HT1080 (cell line): ENCODE measurements around the gene MEI1. TPM values are rescaled to one million over a fixed set of nuclear protein-coding genes. Genes with fewer than 3 reads are reported as not detected.

Source experiments
- DNase-seq: peaks from one replicate; pipeline ENCODE4 v3.0.0-alpha.2; 2015; ENCODE audit warnings: low read depth
- total RNA-seq: library from RNA; depleted of rRNA; stranded (reverse); fragments of >200 nt; shearing (Covaris generic); gene quantifications from 2 replicates; pipeline ENCODE4 v1.2.3, GENCODE V29; 2014

The MEI1 gene
- total RNA-seq, 1 experiment from 2014 or later: 1.4 TPM

DNA sequence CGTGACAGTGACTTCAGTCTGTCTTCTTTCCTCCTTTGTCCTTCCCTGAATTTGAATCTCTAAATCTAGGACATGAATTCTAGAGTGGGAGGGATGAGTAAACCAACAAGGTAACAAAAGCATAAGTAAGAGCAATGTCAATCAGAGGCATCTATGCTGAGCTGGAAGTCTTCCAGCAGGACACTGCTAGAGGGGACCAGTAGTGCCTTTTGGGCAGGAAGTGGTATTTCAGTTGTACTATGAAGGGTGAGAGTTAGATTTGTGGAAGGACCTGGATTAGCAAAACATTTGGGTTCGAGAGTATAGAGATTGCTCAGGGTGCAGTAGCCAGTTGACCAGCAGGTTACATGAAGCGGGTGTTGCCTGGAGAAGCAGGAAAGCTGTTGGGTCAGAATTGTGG, 40.3 kb downstream of the MEI1 start:
- no peak for DNase-seq

DNA sequence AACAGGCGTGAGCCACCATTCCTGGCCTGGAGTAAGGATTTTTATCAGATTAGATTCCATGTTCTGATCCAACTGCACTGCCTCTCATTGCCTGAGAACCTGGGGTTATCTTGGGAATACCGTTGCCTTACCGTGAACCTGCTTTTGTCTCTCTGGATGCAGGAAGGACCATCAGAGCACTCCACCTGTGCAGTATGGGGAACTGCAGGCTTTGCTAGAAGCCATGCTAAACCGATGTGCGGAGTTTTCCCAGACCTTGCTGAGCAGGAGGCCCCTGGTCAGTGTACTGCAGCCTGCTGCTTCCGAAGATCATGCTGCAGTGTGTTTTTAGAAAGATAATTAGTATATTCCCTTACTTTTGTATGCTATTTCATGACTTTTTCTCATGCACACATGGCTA, 43.6 kb downstream of the MEI1 start:
- DNase-seq: no peak

DNA sequence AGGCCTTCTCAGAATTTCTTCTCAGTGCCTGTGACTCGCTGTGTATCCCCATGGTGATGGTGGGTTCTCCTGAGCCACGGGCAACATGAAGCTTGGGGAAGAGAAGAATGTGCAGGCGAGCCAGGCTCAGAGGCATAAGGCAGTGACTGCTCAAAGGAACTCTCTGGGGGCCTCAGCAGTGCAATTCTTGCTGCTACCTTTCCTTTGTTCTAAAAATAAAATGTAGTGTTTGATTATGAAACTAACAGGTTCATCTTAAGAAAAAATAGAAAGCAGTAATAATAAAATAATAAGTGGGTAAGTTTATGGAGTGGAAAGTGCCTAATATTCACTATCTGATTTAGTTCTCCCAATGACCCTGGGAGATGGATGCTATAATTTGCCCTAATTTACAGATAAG, 46.7 kb downstream of the MEI1 start:
- DNase-seq: no peak

GRCh38 chr22:41746567-41747400, 47.5 kb downstream of the MEI1 start:
- peak; percentile 92 for DNase-seq

DNA sequence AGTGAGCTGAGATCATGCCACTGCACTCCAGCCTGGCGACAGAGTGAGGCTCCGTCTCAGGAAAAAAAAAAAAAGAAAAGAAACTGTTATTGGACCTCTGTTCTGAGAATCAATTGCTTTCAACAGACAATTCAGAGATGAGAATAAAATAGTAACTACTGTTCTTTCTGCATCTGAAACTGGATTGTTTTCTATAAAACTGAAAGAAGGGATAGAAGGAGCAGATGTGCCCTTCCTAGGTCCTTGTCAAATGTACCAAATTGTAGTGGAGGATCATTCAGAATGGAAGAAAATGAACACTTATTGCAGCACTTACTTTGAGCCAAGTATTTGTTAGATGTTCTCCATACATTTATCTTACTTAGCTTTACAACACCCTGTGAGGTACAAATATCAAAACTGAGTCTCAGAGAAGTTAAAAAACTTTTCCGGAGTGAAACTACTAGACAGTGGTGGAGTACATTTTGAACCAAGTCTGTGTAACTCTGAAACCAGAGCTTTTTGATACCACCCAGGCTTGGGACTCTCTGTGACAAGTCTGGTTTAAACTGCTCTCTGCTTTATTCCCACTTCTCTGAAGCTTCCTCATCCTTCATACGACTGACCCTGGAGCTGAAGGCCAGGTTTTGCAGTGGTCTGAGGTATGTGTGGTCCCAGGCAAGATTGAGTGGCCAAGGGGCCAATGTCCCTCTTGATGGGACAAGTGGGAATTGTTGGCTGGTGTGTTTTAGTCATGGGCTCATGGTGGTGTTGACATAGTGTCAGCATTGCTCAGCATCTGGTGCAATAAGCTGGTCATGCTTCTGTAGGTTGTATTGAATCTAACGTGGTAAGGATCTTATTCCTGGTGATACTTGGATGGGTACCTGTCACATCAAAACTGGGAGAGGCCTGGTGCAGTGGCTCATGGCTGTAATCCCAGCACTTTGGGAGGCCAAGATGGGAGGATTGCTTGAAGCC, 53.0 kb downstream of the MEI1 start:
- DNase-seq: no peak

- no peak for DNase-seq
Measured at GRCh38 chr22:41753984-41754383, 54.7 kb downstream of the MEI1 start.

GRCh38 chr22:41757502-41757901, 58.2 kb downstream of the MEI1 start:
- peak; percentile 13 for DNase-seq

GRCh38 chr22:41758231-41758630, 58.9 kb downstream of the MEI1 start:
- DNase-seq: no peak

DNA sequence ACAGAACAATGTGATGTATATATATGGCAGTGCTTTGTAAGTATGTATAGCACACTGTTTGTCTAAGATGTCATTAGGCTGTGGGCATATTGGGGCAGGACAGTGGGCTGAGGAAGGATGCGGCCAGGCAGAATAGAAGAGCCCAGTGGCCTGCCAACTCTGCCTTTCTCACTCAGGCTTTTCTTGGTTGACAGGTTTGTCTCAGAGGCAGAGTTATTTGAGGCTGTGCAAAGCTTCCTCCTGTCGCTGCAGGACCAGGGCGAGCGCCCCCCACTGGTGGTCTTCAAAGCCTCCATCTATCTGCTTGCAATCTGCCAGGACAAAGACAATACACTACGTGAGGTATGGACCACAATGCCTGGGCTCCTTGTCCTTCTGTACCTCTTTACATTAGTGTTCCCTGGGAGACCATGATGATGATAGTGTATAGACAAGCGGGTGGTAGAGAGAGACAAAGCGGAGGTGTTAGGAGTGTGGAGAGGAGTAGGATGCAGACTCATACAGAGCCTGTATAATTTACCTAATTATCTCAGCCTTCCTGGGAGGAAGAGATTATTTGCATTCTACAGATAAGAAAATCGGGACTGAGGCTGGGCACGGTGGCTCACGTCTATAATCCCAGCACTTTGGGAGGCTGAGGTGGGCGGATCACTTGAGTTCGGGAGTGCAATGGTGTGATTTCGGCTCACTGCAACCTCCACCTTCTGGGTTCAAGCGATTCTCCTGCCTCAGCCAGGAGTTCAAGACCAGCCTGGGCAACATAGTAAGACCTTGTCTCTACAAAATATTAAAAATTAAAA, 63.9 kb downstream of the MEI1 start:
- peak; percentile 12 for DNase-seq

DNA sequence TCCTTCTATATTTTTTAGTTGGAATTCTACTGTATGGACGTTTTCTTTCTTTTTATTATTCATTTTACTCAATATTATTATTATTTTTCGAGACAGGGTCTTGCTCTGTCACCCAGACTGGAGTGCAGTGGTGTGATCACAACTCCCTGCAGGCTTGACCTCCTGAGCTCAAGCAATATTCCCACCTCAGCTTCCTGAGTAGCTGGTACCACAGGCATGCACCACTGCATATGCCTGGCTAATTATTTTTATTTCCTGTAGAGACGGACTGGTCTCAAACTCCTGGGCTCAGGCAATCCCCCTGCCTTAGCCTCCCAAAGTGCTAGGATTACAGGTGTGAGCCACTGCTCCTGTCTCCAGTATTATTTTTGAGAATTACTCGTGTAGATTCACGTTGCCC, 67.2 kb downstream of the MEI1 start:
- no peak for DNase-seq

- peak; percentile 71 for DNase-seq
Measured at GRCh38 chr22:41768430-41768829, 69.1 kb downstream of the MEI1 start.

DNA sequence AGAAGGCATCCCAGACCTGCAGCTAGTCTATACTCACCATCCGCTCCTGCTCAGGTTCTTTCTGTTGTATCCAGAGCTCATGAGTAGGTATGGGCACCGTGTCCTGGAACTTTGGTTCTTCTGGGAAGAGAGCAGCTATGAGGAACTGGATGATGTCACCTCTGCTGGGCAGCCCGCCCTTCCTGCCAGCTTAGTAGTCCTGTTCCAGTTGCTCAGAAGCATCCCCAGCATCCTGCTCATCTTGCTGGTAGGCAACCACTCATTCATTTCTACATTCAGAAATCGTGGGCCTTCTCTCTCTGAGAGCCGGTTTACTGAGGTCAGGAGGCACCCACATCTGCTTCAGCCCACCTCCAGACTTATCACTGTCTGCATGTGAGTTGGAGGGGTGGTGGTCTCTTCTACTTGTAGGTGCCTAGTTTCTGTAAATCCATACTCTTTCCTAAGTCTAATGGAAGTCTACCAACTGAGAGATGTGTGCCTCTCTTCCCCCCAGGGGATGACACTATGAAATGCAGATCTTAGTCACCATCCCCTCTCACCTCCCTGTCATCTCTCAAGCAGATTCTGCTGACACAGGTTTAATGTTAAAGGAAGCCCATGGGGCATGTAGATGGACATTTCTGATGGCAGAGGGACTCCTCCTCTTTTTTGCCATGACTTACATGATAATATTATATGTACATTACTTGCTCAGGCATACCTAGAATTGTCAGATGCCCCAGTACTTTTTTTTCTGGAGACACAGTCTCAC, 71.6 kb downstream of the MEI1 start:
- DNase-seq: peak; percentile 51

DNA sequence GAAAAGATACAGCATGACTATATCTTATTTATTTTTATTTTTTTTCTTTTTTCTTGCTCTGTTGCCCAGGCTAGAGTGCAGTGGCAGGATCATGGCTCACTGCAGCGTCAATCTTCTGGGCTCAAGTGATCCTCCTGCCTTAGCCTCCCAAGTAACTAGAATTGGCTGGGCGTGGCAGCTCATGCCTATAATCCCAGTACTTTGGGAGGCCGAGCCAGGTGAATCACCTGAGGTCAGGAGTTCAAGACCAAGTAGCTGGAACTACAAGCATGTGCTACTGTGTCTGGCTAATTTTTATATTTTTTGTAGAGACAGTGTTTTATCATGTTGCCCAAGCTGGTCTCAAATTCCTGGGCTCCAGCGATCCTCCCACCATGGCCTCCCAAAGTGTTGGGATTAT, 72.9 kb downstream of the MEI1 start:
- no peak for DNase-seq

- peak; percentile 39 for DNase-seq
Measured at GRCh38 chr22:41772645-41773044, 73.3 kb downstream of the MEI1 start.

DNA sequence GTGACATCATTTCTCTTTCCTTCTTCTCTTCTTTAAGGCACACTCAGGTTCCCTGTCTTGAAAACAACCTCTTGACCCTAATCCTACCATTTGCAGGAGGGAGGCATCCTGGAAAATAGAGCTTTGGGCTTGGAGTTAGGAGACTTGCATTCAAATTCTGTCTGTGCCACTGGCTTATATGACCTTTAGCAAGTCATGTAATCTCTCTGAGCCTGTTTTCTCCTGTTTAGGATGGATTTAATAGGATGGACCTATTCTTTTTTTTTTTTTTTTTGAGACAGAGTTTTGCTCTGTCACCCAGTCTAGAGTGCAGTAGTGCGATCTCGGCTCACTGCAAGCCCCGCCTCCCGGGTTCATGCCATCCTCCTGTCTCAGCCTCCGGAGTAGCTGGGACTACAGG, 76.0 kb downstream of the MEI1 start:
- DNase-seq: no peak

- no peak for DNase-seq
Measured at GRCh38 chr22:41775976-41776375, 76.7 kb downstream of the MEI1 start.

DNA sequence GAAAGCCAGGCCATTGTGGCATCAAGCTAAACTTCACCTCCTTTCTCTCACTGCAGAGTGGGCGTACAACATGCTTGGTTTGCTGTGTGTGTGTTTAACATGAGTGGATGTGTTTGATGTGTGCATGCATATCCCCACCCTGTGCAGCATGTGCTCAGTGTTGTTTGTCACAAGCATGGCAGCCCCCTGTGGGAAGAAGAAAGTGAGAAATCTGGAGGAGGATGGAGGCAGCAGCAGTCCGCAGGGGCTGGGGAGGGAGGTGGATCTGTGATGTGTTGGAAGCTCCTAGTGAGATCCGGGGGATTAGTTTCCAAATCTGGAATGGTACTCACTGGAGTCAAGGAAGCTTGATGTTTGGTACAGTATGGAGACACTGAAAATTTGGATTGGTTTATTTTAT, 77.1 kb downstream of the MEI1 start:
- DNase-seq: no peak

DNA sequence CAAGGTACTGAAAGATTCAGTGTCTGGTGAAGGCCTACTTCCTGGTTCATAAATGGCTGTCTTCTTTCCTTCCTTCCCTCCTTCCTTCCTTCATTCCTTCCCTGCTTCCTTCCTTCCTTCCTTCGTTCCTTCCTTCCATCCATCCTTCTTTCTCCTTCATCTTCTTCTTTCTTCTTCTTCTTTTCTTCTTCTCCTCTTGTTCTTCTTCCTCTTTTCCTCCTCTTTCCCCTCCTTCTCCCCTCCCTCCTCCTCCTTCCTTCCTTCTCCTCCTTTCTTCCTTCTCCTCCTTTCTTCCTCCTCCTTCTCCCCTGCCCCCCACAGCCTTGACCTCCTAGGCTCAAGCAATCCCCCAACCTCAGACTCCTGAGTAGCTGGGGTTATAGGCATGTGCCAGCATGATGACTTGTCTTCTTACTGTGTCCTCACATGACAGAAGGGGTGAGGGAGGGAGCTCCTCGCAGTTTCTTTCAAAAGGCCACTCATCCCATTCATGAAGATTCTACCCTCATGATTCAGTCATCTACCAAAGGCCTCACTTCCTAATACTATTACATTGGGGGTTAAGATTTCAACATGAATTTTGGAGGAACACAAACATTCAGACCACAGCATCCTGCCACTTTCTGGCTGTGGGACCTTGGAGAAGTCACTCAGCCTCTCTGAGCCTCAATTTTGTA, 78.6 kb downstream of the MEI1 start:
- peak; percentile 45 for DNase-seq

DNA sequence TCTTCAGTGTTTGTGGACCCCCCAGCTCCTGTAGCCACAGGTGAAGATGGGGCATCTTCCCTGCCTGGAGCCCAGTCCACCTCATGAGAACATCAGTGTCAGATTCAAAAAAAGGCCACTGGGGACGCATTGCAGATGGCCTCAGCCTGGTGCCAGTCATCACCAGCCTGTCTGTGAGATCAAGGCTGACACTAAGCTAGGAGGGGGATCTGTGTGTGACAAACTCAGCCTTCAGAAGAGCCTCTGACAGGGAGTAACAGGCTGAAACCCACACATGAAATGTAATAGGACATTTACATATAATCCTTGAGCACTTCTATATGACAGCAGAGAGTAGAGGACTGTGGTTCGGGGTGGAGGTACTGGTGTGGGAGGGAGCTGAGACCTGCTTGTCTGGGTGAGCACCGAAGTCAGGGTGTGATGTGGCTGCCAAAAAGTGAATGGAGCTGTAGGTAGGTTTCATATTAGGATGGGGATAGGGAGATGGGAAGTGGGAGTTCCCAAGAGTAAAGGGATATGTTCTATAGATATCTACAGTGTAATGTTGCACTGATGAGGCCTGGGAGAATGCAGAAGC, 80.7 kb downstream of the MEI1 start:
- no peak for DNase-seq
